ENCODE measurements around the gene KMT2A. TPM values are rescaled to one million over a fixed set of nuclear protein-coding genes. Genes with fewer than 3 reads are reported as not detected.
"Not testable (repeated sequence)": the region's sequence is repeated elsewhere in the genome, so short reads cannot be mapped to it uniquely, and the experiment has no call there.

The KMT2A gene
- polyA plus RNA-seq, 3 donors, result 7.9 to 14.4 (median 8.1) TPM

DNA sequence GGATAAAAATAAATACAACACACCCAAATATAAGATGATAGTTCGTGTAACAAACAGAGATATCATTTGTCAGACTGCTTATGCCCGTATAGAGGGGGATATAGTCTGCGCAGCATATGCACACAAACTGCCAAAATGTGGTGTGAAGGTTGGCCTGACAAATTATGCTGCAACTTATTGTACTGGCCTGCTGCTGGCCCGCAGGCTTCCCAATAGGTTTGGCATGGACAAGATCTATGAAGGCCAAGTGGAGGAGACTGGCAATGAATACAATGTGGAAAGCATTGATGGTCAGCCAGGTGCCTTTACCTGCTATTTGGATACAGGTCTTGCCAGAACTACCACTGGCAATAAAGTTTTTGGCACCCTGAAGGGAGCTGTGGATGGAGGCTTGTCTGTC lies 124.5 kb downstream of the KMT2A start:
- no peak overlapping the region for H3K27ac ChIP-seq (ENCODE audit: low read depth, low read length)
- WGBS, 3 donors, result 86 to 96% (median 94%) methylated on average over 4 of the region's 4 CpGs

- WGBS, 3 donors, result 38 to 51% (median 38%) methylated on average over 5 of the region's 5 CpGs
- no peak overlapping the region for H3K27ac ChIP-seq (ENCODE audit: low read depth, low read length)
Observed at GRCh38 chr11:118565051-118565450, 128.8 kb downstream of the KMT2A start.

DNA sequence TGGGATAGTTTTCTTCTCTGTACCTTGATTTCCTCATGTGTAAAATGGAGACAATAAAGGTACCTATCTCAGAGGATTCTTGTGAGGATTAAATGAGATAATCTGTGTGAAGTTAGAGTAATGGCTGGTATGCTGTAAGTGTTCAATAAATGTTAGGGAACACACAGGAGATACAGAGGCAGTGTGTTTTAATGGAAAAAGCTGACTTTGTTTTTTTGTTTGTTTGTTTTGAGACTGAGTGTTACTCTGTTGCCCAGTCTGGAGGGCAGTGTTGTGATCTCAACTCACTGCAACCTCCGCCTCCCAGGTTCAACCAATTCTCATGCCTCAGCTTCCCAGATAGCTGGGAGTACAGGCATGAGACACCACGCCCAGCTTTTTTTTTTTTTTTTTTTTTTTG lies 133.4 kb downstream of the KMT2A start:
- WGBS, 3 donors, result 81 to 97% (median 89%) methylated on average over 1 to 2 of the region's 2 CpGs
- no peak overlapping the region for H3K27ac ChIP-seq (ENCODE audit: low read depth, low read length)

DNA sequence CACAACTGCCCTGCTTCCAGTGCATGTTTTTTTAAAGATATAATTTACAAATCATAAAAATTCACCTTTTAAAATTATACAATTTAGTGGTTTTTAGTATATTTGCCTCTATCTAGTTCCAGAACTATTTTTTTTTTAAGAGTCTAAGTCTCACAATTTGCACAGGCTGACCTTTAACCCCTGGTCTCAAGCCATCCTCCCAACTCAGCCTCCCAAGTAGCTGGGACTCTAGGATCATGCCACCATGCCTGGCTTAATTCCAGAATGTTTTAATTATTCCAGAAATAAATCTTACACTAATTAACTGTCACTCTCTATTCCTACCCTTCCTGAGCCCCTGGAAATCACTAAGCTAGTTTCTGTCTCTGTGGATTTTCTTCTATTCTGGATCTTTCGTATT lies 134.5 kb downstream of the KMT2A start:
- no peak overlapping the region for H3K27ac ChIP-seq (ENCODE audit: low read depth, low read length)
- 95 to 100% (median 95%) methylated on average over 1 of the region's 1 CpG for whole genome bisulfite sequencing, 3 donors

DNA sequence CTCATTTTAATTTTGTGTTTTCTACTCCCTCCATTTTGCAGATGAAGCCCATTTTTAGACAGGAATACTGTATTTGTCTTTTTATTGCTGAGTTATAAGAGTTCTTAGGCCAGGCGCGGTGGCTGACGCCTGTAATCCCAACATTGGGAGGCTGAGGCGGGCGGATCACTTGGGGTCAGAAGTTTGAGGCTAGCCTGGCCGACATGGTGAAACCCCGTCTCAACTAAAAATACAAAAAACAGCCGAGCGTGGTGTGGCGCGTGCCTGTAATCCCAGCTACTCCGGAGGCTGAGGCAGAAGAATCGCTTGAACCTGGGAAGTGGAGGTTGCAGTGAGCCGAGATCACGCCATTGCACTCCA lies 135.4 kb downstream of the KMT2A start:
- 2 to 13% (median 13%) methylated on average over 15 of the region's 15 CpGs for WGBS, 3 donors
- H3K27ac ChIP-seq (ENCODE audit: low read depth, low read length), result not testable (repeated sequence)

GRCh38 chr11:118572061-118572980 lies 136.0 kb downstream of the KMT2A start, which contains the start of gene ARCN1:
ARCN1 (plus strand) TSS chr11:118572409; CDS start chr11:118572548, 139 bp downstream.
- peak within 1 kb of the TSS; percentile 97 for H3K27ac ChIP-seq (ENCODE audit: low read depth, low read length)
- WGBS, 3 donors, result 0 to 1% (median 0%) methylated on average over 50 to 55 of the region's 55 CpGs

DNA sequence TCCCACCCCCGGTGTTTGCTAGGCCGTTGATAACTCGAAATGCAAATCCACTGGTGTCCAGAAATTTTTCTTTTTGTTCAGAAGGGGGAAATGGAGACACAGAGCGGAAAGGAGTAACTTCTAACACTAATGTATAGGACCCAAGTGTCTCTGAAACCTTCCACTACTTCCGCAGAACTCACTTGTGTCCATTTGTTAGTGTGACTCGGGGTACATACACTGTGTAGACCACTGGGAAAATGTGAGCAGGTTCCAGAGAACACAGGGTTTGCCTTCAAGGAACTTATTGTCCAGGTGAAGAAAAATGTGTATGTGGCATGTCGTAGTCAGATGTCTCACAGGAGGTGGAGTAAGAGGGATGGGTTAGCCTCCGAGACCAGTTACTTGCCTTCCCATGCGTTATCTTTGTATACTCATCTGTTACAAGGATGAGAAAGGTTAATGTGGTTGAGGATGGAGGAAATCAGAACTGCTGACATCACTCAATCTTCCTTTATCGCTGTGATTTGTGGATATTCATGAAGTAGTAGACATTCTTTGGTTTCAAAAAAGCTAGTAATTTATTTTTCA lies 136.8 kb downstream of the KMT2A start:
- 2 to 4% (median 3%) methylated on average over 10 of the region's 10 CpGs for WGBS, 3 donors
- peak overlapping the region; percentile 97 for H3K27ac ChIP-seq (ENCODE audit: low read depth, low read length)

- WGBS, 3 donors, result 59 to 92% (median 91%) methylated on average over 7 of the region's 7 CpGs
- H3K27ac ChIP-seq (ENCODE audit: low read depth, low read length), result no peak overlapping the region
Observed at GRCh38 chr11:118574636-118575035, 138.3 kb downstream of the KMT2A start.

Other genes with a start within 250 kb of the KMT2A start
- gene JAML, start 211.5 kb upstream of the KMT2A start, polyA plus RNA-seq, result 10 to 100 TPM in 1 of 3 donors, 1 to 10 TPM in 1, under 1 TPM in 1; 0.87 to 14.6 (median 9.2) TPM
- 1 to 10 TPM; 1.2 to 3.2 (median 1.8) TPM for gene MPZL3, start 184.1 kb upstream of the KMT2A start, polyA plus RNA-seq
- 10 to 100 TPM in 2 of 3 donors, 1 to 10 TPM in 1; 6.9 to 23.1 (median 12.3) TPM for gene MPZL2, start 172.2 kb upstream of the KMT2A start, polyA plus RNA-seq
- 1 to 10 TPM; 1.9 to 4.3 (median 2.9) TPM for gene CD3E, start 131.8 kb upstream of the KMT2A start, polyA plus RNA-seq
- 1 to 10 TPM; 1.2 to 4.3 (median 2.0) TPM for gene CD3D, start 93.8 kb upstream of the KMT2A start, polyA plus RNA-seq
- under 1 TPM in 2 of 3 donors, not detected in 1; 0.25 to 0.79 TPM for gene CD3G, start 92.1 kb upstream of the KMT2A start, polyA plus RNA-seq
- 10 to 100 TPM in 2 of 3 donors, 1 to 10 TPM in 1; 7.9 to 14.7 (median 11.4) TPM for gene UBE4A, start 76.9 kb upstream of the KMT2A start, polyA plus RNA-seq
- gene ATP5MG, start 34.9 kb upstream of the KMT2A start, polyA plus RNA-seq, result 100 to 1,000 TPM in 2 of 3 donors, 10 to 100 TPM in 1; 63.1 to 232 (median 188) TPM
- gene TTC36, start 91.0 kb downstream of the KMT2A start, polyA plus RNA-seq, result 10 to 100 TPM in 1 of 3 donors, 1 to 10 TPM in 2; 1.0 to 12.6 (median 2.8) TPM
- gene TMEM25, start 94.7 kb downstream of the KMT2A start, polyA plus RNA-seq, result 10 to 100 TPM in 1 of 3 donors, 1 to 10 TPM in 2; 5.5 to 13.4 (median 6.4) TPM
- 10 to 100 TPM; 12.4 to 22.5 (median 15.1) TPM for gene IFT46, start 129.4 kb downstream of the KMT2A start, polyA plus RNA-seq
- 10 to 100 TPM; 73.5 to 82.1 (median 73.9) TPM for gene ARCN1, start 135.9 kb downstream of the KMT2A start, polyA plus RNA-seq
- gene PHLDB1, start 171.1 kb downstream of the KMT2A start, polyA plus RNA-seq, result 100 to 1,000 TPM in 2 of 3 donors, 10 to 100 TPM in 1; 31.5 to 339 (median 208) TPM
- 1 to 10 TPM in 2 of 3 donors, under 1 TPM in 1; 0.54 to 5.7 (median 2.0) TPM for gene TREH, start 243.2 kb downstream of the KMT2A start, polyA plus RNA-seq

Data from adipose tissue (tissue), 3 donors.